ENCODE measurements around the gene TSPOAP1. TPM values are rescaled to one million over a fixed set of nuclear protein-coding genes. Genes with fewer than 3 reads are reported as not detected.

The TSPOAP1 gene
- total RNA-seq, 3 donors from 2014 or later, result 2.6 to 42.1 (median 26.9) TPM

- Histone ChIP-seq H3K27me3 (no peaks in the 10 kb centered on the region), H3K36me3 (no peaks in the 10 kb centered on the region), H3K4me3 (no peak overlapping the region), H3K4me1 (no peaks in the 10 kb centered on the region), H3K9me3 (no peaks in the 10 kb centered on the region), H3K27ac (no peak overlapping the region)
- no peak for DNase-seq (ENCODE audit: low spot score in 2 of 2)
- intact Hi-C loops (cut with DNase I; ENCODE audit: low total_unique reads), result no loop called here
- TF ChIP-seq POLR2AphosphoS5 (IDR thresholded peaks at IDR 0.05), result no peak
- no peak for TF ChIP-seq CTCF (IDR thresholded peaks at IDR 0.05)
- TF ChIP-seq POLR2A (IDR thresholded peaks at IDR 0.05), result no peak
These were observed 31.9 kb upstream of the TSPOAP1 start for GRCh38 chr17:58360296-58361063.

GRCh38 chr17:58358408-58359172 is 30.0 kb upstream of the TSPOAP1 start:
- no peak for TF ChIP-seq POLR2AphosphoS5 (IDR thresholded peaks at IDR 0.05)
- no peak for TF ChIP-seq CTCF (IDR thresholded peaks at IDR 0.05)
- no peak for TF ChIP-seq POLR2A (IDR thresholded peaks at IDR 0.05)
- Histone ChIP-seq H3K27me3 (no peaks in the 10 kb centered on the region), H3K4me1 (no peaks in the 10 kb centered on the region), H3K36me3 (no peaks in the 10 kb centered on the region), H3K9me3 (no peaks in the 10 kb centered on the region), H3K4me3 (no peak overlapping the region), H3K27ac (no peak overlapping the region)
- no peak for DNase-seq (ENCODE audit: low spot score in 2 of 2)
- intact Hi-C loops (cut with DNase I; ENCODE audit: low total_unique reads), result no loop called here

GRCh38 chr17:58357312-58358297 is 29.0 kb upstream of the TSPOAP1 start:
- intact Hi-C loops (cut with DNase I; ENCODE audit: low total_unique reads), result no loop called here
- H3K9me3 ChIP-seq, result no peaks in the 10 kb centered on the region
- no peak for TF ChIP-seq POLR2A (IDR thresholded peaks at IDR 0.05)
- TF ChIP-seq POLR2AphosphoS5 (IDR thresholded peaks at IDR 0.05), result no peak
- no peak for TF ChIP-seq CTCF (IDR thresholded peaks at IDR 0.05)

GRCh38 chr17:58356231-58356630 is 27.6 kb upstream of the TSPOAP1 start:
- intact Hi-C loops (cut with DNase I; ENCODE audit: low total_unique reads), result no loop called here
- H3K4me3 ChIP-seq, result no peak overlapping the region

More at GRCh38 chr17:58357312-58358297, 29.0 kb upstream of the TSPOAP1 start:
- H3K27ac ChIP-seq, result no peak overlapping the region
- H3K4me1 ChIP-seq, result peaks cover 0 to 4% of the 10 kb centered on the region in 2 donors
- DNase-seq (ENCODE audit: low spot score in 2 of 2), result no peak
- H3K27me3 ChIP-seq, result no peaks in the 10 kb centered on the region
- no peak overlapping the region for H3K4me3 ChIP-seq
- H3K36me3 ChIP-seq, result no peaks in the 10 kb centered on the region

More at GRCh38 chr17:58356231-58356630, 27.6 kb upstream of the TSPOAP1 start:
- Histone ChIP-seq H3K9me3 (no peaks in the 10 kb centered on the region), H3K27ac (no peak overlapping the region), H3K36me3 (no peaks in the 10 kb centered on the region), H3K4me1 (peaks cover 3 to 4% of the 10 kb centered on the region in 2 donors), H3K27me3 (no peaks in the 10 kb centered on the region)
- no peak for DNase-seq (ENCODE audit: low spot score in 2 of 2)
- TF ChIP-seq POLR2AphosphoS5 (IDR thresholded peaks at IDR 0.05), result no peak
- TF ChIP-seq POLR2A (IDR thresholded peaks at IDR 0.05), result no peak
- no peak for TF ChIP-seq CTCF (IDR thresholded peaks at IDR 0.05)
